NCI-H2196 treated with DMSO at 0.1 percent for 48 hours (cell line): ENCODE data around the gene BARX1.
"Not testable (repeated sequence)": the region's sequence is repeated elsewhere in the genome, so short reads cannot be mapped to it uniquely, and the experiment has no call there.

ENCODE experiments used
- DNase-seq: peaks from one replicate; lab custom pipeline; 2025; ENCODE audit not compliant: unreplicated experiment; lab: John Stamatoyannopoulos, UW

Gene BARX1

GRCh38 chr9:93951655-93952118 is 3.5 kb downstream of the BARX1 start:
- DNase-seq: no peak

- DNase-seq: no peak
Observed at GRCh38 chr9:93950619-93951601, 4.2 kb downstream of the BARX1 start.

GRCh38 chr9:93949694-93950449 is 5.3 kb downstream of the BARX1 start:
- DNase-seq: no peak

- DNase-seq: no peak
Observed at GRCh38 chr9:93949073-93949693, 6.0 kb downstream of the BARX1 start.

- DNase-seq: no peak
Observed at GRCh38 chr9:93948441-93949072, 6.6 kb downstream of the BARX1 start.

GRCh38 chr9:93947409-93948070 is 7.6 kb downstream of the BARX1 start:
- no peak for DNase-seq

GRCh38 chr9:93946338-93946712 is 8.8 kb downstream of the BARX1 start:
- no peak for DNase-seq

GRCh38 chr9:93945400-93946337 is 9.5 kb downstream of the BARX1 start:
- no peak for DNase-seq

GRCh38 chr9:93944011-93944410 is 11.1 kb downstream of the BARX1 start:
- no peak for DNase-seq

GRCh38 chr9:93942161-93942560 is 13.0 kb downstream of the BARX1 start:
- DNase-seq: no peak

- no peak for DNase-seq
Observed at GRCh38 chr9:93941493-93941892, 13.7 kb downstream of the BARX1 start.

- DNase-seq: no peak
Observed at GRCh38 chr9:93940951-93941350, 14.2 kb downstream of the BARX1 start.

GRCh38 chr9:93939589-93939988 is 15.6 kb downstream of the BARX1 start:
- not testable (repeated sequence) for DNase-seq

- DNase-seq: no peak
Observed at GRCh38 chr9:93937193-93937592, 18.0 kb downstream of the BARX1 start.

GRCh38 chr9:93931905-93932304 is 23.2 kb downstream of the BARX1 start:
- no peak for DNase-seq

- no peak for DNase-seq
Observed at GRCh38 chr9:93930070-93930469, 25.1 kb downstream of the BARX1 start.

- DNase-seq: no peak
Observed at GRCh38 chr9:93929231-93929630, 25.9 kb downstream of the BARX1 start.

GRCh38 chr9:93922535-93922934 is 32.6 kb downstream of the BARX1 start:
- no peak for DNase-seq

GRCh38 chr9:93920131-93920800 is 34.9 kb downstream of the BARX1 start:
- no peak for DNase-seq
